ENCODE measurements around the gene ATL3.
"Not testable (repeated sequence)": the region's sequence is repeated elsewhere in the genome, so short reads cannot be mapped to it uniquely, and the experiment has no call there.

ATL3 gene

DNA sequence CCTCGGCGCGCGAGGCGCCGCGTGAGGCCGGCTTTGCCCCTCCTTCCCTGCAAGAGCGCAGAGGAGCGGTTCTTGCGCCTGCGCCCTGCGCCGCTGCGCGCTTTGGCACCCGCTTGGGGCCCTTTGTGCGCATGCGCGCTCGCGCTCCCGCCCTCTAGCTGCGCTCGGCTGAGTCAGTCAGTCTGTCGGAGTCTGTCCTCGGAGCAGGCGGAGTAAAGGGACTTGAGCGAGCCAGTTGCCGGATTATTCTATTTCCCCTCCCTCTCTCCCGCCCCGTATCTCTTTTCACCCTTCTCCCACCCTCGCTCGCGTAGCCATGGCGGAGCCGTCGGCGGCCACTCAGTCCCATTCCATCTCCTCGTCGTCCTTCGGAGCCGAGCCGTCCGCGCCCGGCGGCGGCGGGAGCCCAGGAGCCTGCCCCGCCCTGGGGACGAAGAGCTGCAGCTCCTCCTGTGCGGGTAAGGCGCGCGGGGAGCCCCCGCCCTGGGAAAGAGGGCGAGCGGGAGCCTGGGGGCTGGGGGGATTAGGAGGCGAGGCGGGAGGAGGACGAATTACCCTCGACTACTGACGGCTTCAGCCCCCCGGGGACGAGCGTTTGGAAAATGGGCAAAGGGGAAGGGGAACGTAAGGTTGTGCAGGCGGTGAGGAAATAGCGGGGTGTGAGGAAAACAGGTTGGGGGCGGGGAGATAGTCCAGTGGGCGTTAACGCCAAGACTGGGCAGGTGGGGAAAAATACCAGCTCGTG, 10.3 kb upstream of the ATL3 start, which contains the start of gene RTN3:
TSS of gene RTN3 (plus strand) at position 180 of the 745 bp plus-strand sequence. CDS start at position 317, 137 bp downstream.
- peak; percentile 98 for DNase-seq

DNA sequence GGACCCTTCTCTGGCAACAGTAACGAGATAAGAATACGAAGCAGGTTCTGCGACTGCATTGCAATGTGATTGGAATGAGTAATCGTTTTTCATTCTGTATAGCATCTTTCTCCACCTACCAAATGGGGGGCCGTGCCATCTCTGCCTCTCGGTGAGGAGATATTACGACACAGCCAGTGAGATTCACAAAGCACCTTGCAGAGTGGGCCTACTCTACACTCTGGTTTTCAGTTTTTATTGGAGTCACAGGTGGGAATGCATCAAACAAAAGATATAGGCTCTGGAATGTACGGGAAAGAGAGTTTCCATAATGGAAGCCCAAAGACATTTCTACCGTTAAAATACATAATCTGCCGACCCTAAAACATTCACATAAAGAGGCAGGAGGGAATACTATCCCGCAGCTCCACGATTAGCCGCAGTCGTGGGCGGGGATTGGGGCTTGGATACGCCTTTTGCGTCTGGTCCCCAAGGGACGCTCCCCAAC, 9.7 kb upstream of the ATL3 start:
- DNase-seq = no peak

DNA sequence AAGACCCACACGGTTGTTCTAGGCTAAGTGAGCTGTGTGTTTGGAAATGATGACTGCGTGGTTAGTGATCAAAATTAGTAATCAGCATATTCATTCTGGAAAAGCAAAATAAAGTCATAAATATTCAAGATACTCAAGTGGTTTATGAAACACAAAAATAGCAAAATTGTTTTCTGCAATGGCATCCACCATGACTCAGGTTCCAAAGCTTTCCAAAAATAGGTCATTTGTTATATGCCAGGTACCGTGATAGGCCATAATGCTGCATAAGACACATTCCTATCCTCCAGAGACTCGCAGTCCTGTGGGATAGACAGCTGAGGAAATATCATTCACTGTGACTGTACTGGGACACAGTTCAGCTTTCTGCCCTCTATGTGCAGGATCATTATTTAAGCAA, 2.4 kb upstream of the ATL3 start:
- DNase-seq = no peak

DNA sequence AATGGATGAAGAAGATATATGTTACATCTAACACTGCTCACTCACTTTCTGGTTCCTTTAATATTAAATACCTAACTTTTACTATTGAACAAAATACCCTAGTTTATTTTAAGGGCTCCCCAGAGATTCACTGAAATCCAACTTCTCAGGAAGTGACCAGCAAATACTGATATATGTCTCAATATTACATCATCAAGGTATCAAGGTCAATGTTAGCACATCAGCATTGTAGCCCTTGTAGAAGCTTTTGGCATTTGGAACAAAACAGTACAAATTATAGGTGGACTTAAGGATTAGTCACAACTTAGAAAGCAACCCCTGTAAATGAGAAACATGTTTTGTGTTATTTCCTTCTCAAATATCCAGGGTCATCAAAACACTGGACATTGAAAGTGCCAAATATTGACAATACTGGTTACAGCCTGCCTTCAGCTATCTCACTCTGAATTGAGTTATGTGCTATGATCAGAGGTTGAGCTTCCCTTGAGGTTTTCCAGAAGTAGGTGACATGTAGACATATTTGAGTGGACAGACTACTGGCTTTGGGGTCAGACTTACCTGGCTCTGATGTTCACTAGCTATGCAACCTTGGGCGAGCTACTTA, 1.9 kb upstream of the ATL3 start:
- DNase-seq = no peak

DNA sequence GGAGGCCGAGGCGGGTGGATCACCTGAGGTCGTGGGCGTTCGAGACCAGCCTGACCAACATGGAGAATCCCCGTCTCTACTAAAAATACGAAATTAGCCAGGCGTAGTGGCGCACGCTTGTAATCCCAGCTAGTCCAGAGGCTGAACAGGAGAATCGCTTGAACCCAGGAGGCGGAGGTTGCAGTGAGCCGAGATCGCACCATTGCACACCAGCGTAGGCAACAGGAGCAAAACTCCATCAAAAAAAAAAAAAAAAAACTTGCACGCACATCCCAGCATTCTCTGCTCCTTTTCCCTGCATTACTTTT, 934 bp upstream of the ATL3 start:
- DNase-seq = no peak

DNA sequence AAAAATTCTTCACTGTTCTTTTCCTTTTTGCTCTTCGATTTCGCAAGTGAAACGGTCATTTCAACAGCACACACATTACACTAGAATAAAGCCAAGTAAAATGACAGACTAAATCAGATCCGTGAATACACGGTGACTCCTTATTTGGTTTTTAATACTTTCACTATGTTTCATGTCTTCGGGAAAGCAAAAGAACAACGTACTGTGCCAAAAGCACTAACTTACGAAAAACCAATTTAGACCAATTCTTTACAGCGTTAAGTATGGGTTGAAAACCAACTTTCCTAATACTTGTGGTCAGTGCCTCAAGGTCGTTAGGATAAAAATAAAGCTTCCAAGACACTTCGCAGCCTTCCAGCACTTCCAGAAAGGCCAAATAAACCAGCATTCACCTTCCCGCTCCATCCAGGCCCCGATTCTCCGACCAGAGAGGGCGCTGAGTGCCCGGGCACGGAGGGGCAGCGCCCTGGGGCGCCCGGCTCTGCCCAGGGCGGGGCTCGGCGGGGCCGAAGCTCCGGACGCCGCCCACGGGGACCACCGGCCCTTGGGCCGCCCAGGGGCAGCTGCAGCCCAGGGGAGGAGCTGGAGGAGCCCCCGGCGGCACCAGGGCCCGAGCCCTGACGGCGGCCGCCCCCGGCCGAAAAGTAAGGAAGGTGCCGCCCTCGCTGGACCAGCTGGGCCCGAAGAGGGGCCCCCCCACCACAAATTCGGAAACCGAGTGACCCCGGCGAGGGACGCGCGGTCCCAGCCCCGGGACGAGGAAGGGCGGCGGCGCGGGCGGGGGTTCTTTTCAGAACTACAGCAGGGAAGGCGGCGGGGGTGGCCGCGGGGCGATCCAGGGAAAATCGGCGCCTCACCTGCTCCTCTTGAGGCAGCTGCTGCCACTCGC, 499 bp downstream of the ATL3 start:
- no peak for DNase-seq

DNA sequence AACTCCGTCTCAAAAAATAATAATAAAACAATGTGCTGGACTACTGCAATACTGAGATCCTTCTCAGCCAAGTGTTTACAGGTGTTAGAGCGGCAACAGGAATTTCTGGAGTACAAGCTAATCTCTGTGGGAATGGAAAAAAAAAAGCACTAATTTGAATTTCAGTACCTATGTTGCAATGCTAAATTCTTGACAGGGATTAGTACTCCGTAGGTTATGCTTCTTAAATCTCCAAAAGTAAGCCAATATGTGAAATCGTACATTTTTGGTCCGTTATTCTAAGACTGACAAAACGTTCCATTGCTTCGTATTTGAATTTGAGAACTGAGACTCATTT, 1.1 kb downstream of the ATL3 start:
- DNase-seq = no peak

DNA sequence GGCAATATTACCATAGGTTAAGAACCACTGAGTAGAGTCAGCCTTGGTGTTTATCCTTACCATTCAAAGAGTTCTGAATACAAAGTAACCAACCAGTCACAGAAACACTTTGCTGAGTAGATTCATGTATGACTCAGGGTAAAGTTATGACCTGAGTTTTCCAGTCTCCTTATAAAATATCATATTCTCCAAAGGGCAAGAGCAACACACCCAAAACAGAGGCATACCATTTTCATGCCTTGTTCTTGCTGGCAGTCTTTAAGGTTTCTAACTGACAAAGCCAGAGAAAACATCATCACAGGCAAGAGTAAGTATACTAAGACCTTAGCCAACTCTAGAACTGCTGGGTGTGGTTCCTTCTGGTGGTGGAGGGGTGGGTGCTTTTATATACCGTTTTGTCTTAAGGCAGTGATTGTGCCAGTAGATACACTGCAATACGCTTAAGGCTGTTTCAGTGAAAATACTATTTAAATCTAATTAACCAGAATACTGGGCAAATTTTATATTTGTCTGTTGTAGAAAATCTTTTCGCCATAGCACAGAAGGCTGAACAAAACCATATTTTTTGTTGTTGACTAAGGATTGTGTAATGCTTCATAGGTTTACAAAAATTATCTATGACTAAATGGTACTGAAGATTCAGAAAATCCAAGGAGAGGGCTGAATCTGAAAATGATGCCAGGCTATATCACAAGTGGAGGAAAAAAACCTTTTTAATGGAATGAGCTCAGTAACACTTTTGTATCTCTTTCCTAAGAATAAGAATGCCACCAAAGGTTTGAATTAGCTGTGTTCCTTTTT, 3.0 kb downstream of the ATL3 start:
- DNase-seq = no peak

DNA sequence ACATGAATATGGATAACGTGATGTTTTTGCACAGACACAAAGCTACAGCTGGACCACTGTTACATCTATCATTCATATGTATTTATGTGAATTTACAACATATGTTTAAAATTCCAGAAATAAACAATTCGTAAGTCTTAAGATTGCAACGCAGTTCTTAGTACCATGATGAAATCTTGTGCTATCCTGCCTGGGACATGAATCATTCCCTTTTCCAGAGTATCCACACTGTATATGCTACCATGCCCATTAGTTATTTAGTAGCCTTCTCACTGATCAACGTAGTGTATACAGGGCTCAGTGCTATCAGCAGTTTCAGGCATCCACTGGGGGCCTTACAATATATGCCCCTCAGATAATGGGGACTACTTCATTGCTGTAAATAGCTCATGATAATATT, 4.3 kb downstream of the ATL3 start:
- DNase-seq = no peak

DNA sequence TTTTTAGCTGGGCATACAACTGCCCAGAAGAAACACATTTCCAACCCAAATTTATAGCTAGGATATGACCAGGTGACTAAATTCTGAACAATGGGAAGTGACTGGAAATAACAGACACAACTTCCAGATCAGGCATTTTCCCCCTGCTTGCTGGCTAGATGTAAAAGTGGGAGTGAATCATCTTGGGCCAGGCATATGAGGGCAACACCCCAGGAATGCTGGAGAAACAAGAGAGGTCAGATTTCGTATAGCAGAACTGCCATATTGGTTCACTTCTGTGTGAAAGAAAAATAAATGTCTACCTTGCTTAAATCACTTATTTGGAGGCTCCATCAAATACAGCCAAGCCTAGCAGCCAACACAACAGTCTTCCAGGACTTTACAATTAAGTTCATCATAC, 7.4 kb downstream of the ATL3 start:
- DNase-seq = no peak

DNA sequence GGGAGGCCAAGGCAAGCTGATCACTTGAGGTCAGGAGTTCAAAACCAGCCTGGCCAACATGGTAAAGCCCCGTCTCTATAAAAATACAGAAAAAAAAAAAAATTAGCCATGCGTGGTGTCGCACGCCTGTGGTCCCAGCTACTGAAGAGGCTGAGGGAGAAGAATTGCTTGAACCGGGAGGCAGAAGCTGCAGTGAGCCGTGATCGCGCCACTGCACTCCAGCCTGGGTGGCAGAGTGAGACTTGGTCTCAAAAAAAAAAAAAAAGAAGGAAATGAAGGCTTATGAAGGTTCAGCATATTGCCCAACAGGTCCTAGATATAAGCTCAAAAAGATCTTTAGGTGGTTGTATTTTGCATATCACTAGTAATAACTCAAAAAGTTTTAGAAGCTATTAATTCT, 10.2 kb downstream of the ATL3 start:
- no peak for DNase-seq

DNA sequence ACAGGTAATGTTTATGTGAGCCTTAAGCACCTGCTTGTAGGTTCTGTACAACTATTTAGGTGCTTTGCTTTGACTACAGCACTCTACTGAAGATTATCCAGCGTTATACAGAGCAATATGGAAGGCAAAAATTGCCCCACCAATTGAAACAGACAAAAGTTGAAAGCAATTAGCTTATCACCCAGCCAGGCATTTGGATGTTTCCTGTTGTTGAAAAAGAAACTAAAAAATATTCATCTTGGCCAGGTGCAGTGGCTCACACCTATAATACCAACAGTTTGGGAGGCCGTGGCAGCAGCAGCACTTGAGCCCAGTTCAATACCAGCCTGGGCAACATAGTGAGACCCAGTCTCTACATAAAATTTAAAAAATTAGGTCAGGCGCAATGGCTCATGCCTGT, 18.5 kb downstream of the ATL3 start:
- DNase-seq = no peak

DNA sequence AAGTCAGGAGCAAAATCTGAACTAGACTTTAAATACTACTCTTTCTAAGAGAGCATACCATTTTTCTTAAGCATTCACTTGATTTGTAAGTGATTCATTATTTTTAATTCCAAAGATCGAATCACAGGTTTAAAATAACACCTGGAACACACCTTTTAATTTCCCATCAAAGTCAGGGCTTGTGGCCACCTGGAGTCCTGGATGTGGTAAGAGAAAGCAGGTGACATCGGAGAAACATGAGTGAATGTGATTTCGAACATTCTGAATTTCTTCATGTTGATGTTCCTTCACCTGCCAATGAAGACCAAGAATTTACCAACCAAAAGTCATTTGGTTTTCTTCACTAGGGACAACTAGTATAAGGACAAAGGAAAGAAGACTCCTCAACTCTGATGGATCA, 28.0 kb downstream of the ATL3 start:
- no peak for DNase-seq

DNA sequence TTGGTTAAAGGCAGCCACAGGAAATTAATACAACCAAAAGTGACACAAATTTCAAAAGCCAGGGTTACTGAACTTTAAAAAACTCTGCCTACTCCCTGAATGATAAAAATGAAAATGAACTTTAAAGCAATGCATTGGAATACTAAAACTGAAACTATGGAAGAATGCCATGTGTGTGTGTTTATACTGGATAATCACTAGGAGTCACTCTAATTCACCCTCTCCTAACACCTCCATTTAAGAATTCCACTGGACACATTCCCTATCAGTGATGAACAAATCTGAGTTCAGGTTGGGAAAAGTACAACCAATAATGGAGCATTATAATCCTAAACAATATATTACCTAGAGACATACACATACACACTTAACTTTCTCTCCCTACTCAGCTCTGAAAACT, 29.4 kb downstream of the ATL3 start:
- no peak for DNase-seq

DNA sequence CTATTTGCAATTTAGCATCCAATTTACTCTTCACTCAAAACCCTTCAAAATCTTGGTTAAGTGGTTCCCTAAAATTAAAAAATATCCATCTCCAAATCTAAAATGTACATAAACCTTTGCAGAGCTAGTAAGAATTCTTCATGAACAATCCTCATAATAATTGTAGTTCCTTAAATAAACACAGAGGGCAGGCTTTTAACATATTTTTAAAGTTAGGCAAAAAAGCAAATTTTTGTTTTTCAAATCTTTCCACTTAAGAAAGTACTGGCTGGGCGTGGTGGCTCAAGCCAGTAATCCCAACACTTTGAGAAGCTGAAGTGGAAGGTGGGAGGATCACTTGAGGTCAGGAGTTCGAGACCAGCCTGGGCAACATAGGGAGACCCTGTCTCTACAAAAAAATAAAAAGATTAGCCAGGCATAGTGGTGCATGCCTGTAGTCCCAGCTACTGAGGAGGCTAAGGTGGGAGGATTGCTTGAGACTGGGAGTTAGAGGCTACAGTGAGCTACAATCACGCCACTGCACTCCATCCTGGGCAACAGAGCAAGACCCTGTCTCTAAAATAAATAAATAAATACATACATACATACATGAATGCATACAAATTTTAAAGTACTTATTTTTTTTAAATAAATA, 31.9 kb downstream of the ATL3 start:
- no peak for DNase-seq

DNA sequence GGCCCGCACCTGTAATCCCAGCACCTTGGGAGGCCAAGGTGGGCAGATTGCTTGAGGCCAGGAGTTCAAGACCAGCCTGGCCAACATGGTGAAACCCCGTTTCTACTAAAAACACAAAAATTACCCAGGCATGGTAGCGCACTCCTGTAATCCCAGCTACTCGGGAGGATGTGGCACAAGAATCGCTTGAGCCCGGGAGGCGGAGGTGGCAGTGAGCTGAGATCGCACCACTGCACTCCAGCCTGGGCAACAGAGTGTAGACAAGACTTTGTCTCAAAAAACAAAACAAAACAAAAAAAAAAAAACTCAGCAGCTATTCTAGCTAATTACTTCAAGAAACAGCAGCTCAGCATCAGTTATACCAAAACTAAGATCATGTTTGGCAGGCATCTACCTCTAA, 32.7 kb downstream of the ATL3 start:
- DNase-seq = not testable (repeated sequence)

DNA sequence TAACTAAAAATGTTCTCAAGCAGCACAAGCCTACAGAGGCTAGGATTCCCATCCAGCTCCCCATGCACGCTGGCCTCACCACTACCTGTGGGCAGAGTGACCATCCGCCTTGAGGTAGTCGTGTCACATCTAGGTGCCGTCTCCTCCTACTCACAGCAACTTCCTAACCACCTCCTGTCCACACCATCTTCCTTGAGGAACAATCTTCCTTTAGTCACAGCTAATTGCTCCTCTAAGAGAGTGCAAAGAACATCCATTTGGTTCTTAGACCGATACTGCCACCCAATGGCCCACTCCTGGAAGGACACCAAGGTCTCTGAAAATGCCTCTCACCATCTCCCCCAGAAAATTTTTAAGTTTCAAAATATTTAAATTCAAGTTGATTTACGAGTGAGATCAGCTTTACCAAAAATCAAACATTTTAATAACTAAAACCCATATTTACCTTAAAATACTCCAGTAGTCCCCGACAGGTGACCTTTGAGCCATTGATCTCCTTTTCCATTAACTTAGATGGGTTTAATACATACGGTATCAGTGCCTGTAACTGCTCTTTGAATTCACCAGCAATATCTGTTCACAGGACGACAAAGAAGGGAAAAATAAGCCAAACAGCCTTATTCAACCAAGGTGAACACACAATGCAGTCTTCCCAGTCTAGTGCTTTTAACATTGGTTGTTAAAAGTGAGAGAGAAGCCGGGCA, 35.3 kb downstream of the ATL3 start:
- peak; percentile 81 for DNase-seq

DNA sequence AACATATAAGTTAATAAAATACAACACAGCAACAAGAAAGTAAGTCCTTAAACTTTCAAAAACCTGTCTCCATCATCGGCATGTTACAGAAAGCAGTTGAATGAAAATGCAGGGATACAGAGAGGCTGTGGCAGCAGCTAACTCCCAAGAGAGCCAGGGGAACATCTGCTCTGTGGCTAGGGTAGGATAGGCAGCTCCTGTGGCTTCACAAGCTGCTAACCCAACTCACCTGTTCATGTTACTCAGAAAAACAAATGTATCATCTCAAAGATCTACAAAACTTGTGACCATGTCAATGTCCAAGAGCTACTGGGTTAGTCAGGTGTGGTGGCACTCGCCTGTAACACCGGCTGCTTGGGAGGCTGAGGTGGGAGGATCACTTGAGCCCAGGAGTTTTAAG, 41.8 kb downstream of the ATL3 start:
- DNase-seq = no peak

DNA sequence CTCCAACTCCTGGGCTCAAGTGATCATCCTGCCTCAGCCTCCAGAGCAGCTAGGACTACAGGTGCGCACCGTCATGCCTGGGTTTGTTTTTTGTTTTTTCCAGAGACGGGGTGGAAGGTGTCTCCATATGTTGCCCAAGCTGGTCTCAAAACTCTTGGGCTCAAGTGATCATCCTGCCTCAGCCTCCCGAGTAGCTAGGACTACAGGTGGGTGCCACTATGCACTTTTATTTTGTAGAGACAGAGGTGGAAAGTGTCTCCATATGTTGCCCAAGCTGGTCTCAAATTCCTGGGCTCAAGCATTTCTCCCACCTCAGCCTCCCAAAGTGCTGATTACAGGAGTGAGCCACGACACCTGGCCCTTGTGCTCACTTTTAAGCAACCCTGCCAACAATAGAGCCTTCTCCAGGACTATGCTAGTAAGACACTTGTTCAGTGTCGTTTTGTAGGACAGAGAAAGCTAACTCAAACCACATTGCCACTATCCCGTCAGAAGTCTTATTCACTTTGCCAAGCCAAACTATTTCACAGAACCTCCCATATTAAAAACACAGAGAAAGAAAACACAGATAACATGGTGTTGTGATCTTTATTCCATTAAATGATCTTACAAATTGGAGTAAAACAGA, 47.5 kb downstream of the ATL3 start:
- DNase-seq = no peak

DNA sequence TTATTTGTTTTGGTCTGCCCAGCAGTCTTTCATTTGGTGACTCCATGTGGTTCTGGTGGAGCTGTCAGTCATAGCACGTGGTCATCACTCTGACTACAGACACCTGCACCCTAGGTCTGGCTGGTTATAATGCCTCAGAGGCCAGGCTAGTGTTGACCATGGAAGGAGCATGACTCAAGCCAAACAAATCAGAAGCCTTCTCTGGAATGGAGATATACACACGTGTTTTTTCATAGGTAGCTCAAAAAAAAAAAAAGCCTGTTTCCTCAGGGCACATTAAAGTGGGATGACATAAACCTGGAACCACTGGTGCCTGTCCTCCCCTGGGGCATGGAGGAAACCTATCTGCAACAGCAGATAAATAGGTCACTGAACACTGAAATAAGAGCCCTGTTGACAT, 48.9 kb downstream of the ATL3 start:
- DNase-seq = no peak

DNA sequence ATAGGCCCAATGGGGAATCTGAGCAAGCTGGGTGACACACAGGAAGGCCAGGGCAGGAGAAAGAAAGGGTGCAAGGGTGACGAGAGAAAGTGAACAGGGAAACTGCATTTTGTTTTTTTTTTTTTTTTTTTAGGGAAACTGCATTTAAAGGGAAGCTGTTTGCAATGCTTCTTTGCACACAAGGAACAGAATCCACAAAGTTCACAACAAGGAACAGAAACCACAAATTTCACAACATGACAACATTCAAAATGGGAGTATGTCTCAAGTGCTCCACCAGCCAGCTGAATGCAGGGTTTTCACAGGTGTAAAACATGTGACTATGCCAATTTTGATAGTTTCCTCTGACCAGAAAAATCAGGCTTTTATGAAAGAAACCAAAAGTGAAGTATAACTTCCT, 50.1 kb downstream of the ATL3 start:
- DNase-seq = no peak

DNA sequence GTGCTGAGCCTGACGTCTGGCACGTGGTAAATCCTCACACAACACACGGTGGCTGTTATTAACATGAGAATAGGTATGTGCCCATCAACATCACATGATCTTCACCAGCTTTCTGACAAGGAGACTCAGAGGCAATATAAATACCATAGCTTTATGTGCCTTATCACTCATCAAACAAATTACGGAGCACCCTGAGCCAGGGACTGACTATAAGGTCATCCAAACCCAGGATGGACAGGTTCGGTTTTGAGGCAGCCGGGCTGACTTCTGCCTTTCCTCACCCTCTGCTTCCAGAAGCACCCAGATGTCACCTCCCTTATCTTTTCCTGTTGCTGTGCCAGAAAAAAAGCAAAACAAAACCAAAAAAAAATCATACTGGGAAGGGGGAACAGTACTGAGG, 51.2 kb downstream of the ATL3 start:
- DNase-seq = no peak
